H1 (cell line): ENCODE results near the gene EXTL1. TPM values are rescaled to one million over a fixed set of nuclear protein-coding genes. Genes with fewer than 3 reads are reported as not detected.

ENCODE experiments used
- SIN3A ChIP-seq, 2 experiments: IDR thresholded peaks in 1 of 2; conservative IDR thresholded peaks in 1 of 2; 2 replicates each; pipeline ENCODE4 v1.6.1; 2011 to 2012; ENCODE audit warnings: low read length in 2 of 2, improper control_type of control experiment in 1 of 2, low read depth in 1 of 2, mild to moderate bottlenecking in 1 of 2
- polyA plus RNA-seq, 7 experiments: library from polyadenylated mRNA; depleted of rRNA in 3 of 7; stranded (reverse) in 5 of 7; unstranded in 2 of 7; fragments of >200 nt in 5 of 7; fragments of 200-250 nt in 2 of 7; gene quantifications; 1 replicate in 5 of 7; 2 replicates in 1 of 7; 4 replicates in 1 of 7; pipeline versions ENCODE4 v1.2.1 to v1.2.3, GENCODE V29; 2011 to 2013; ENCODE audit warnings: missing spikeins in 2 of 7, mixed read lengths in 2 of 7
- total RNA-seq: library from RNA; stranded (reverse); fragmentation: NEBNext Ultra II Directional; extraction: Animal tissue kit (Norgen Biotek cat#: 25700); gene quantifications from 2 replicates; pipeline ENCODE4 v1.2.1, GENCODE V29; 2021

The EXTL1 gene
- total and polyA plus RNA-seq, 2 of the 8 experiments (the other 6 are each of a cell fraction or from before 2014, with no cell fraction given) = 0.89 to 1.2 TPM

DNA sequence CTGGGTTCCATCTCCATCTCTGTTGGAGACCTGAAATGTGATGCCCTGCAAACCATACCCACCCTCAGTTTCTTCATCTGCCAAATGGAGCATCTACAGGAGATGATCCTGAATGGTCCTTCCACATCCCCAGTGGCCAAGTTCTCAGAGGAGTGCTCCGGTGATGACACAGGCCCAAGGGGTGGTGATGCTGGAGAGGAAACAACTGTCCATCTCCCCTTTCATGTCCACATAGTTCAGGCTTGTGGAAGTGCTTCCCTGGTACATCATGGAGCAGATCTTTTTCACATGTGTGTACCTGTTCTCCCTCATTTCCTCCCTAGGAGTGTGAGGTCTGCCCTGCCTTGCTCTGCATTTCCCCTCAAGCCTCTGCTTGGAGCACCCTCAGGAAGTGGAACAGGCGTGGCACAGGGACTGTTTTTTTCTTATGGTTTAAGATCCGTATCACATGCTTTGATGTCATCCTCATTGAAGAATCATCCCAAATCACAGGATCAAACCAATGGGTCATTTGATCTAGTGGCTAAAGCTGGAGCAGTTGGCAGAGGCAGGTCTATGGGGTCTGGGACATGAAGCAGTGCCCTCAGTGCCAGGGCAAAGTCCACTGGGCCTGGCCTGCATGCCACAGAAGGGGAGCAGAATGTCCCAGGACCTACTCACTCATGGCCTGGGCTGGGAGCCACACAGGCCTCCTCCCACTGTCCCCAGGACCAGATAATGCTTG, 54.0 kb downstream of the EXTL1 start (continued):
- TF ChIP-seq SIN3A (conservative IDR thresholded peaks at IDR 0.05 in 1 of 2, IDR thresholded peaks at IDR 0.05 in 1 of 2; ENCODE audit: low read depth in 1 of 2, low read length in 2 of 2) = no peak
- TF ChIP-seq, all 59 proteins: peak for 0
